Stimulated activated CD4-positive, alpha-beta T cell treated with anti-CD3 and anti-CD28 coated beads, Interleukin-12 subunit alpha, Interleukin-12 subunit beta, amount 100 ng/mL, for 4 hours (primary cell): ENCODE data around the gene ADH4.
"Not testable (repeated sequence)": the region's sequence is repeated elsewhere in the genome, so short reads cannot be mapped to it uniquely, and the experiment has no call there.

Experiments used
- DNase-seq: peaks from one replicate; pipeline ENCODE4 v3.0.0-alpha.2; 2020

Gene ADH4

DNA sequence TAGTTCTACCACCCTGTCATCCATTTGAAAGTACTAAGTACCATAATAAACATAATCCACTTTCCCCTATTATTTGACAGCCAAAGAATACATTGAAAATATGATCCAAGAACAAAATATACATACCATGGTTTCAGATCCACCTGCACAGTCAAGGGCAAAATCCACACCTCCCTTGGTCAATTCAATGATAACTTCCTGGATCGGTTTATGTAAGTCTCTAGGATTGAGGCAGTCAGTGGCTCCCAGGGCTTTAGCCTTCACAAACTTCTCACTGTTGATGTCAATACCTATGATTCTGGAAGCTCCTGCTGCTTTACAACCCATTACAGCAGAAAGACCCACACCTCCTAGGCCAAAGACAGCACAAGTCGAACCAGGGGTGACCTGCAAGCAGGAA is 12.7 kb downstream of the ADH4 start:
- DNase-seq: no peak

DNA sequence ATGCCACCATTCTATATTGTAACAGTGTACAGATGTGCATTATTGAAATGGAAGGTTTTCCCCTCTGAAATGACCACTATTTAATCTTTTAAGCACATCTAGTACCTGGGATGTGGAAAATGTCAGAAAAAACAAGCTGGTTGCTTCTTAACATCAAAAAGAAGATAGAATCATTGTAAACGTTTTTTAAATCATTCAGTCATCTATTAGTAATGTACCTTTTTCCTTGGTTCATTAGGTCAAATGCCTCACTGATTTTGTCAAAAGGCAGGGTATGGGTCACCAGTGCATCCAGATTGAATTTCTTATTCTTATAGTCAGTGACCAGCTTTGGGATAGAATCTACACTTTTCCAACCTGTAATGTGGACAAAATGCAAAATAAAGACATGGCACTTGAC is 17.7 kb downstream of the ADH4 start:
- no peak for DNase-seq

DNA sequence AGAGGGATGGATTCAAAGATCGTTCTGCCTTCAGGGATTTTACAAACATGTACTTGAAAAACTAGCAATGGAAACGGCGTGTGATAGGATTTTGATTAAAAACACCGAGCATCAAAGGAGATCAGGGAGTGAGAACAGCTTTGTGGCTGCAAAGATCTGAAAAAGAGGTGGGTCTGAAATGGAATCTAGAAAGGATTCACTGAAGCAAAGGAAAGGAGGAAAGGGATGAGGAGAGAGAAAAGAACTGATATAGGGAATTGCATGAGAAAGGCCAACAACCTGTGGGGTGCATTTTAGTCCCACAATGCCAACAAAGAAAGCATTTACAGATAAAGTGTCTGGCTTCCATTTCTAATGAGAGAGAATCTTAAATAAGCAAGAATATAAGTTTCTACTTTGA is 23.1 kb downstream of the ADH4 start:
- DNase-seq: no peak

DNA sequence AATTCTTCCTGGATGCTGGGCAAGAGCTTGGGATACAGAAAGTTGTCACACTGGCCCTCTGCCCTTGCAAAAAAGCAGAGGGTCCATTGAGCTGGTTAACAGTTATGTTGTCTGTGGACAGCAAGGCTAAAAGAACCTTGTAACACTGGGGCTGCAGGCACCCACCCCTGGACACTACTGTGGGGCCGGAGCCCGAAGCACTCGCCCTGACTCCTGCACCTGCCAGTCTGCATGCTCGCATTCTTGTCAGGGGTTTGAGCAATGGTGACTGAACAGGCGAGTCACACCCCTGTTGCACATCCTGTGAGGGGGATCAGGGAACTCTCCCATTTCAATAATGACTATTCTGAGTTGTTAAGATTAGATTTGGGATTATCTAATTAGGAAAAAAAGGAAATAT is 23.6 kb downstream of the ADH4 start:
- no peak for DNase-seq

DNA sequence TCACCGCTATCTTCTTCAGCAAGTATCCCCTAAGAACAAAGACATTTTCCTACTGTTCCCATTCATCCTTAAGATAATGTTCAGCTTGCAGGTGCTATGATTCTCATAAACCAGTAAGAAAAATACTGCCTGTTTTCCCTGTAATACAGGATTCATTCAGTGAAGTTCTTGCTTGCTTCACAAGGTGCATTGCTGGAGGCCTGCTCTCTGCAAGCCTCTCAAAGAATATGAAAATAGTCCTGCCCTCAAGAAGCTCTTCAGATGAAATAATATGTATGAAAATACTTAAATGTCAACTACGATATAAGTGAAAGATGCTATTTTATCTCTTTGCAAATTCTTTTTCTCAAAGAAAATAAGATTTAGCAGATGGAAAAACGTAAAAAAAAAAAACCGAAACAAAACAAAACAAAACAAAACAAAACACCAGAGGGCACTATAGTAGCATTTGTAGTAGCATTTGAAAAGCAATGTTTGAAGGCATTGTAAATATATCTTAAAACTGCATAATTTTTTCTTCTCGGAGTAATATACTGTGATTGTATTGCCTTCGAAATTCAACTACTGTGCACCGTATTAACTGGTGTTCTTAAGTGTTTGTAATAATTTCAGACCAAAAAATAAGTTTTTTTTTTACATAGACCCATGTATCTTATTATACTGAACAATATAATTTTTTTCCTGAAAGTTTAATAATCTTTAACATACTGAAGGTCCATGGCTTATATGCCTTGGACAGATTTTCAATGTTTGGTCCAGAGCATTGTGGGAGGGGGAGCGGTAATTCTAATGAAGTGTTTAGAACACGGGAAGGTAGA is 26.0 kb downstream of the ADH4 start:
- no peak for DNase-seq

DNA sequence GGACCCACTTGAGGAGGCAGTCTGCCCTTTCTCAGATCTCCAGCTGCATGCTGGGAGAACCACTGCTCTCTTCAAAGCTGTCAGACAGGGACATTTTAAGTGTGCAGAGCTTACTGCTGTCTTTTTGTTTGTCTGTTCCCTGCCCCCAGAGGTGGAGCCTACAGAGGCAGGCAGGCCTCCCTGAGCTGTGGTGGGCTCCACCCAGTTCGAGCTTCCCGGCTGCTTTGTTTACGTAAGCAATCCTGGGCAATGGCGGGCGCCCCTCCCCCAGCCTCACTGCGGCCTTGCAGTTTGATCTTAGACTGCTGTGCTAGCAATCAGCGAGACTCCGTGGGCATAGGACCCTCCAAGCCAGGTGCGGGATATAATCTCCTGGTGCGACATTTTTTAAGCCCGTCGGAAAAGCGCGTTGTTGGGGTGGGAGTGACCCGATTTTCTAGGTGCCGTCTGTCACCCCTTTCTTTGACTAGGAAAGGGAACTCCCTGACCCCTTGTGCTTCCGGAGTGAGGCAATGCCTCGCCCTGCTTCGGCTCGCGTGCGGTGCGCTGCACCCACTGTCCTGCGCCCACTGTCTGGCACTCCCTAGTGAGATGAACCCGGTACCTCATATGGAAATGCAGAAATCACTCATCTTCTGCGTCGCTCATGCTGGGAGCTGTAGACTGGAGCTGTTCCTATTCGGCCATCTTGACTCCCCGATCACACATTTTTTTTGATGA is 26.8 kb downstream of the ADH4 start:
- DNase-seq: not testable (repeated sequence)

DNA sequence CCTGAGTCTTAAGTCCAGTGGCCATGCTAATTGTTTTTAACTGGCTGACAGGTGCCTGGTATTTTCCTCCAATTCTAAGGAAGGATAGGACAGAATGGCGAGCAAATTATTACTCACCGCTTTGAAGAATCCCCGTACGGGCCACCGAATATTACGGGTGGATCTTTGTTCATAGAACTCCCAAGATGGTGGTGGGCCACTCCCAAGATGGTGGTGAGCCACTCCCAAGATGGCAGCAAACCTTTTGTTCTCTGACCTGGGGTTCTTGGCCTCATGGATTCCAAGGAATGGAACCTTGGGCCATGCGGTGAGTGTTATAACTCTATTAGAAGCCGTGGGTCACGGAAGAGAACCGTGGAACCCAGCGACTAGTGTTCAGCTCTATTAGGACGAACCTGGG is 34.8 kb downstream of the ADH4 start:
- not testable (repeated sequence) for DNase-seq

DNA sequence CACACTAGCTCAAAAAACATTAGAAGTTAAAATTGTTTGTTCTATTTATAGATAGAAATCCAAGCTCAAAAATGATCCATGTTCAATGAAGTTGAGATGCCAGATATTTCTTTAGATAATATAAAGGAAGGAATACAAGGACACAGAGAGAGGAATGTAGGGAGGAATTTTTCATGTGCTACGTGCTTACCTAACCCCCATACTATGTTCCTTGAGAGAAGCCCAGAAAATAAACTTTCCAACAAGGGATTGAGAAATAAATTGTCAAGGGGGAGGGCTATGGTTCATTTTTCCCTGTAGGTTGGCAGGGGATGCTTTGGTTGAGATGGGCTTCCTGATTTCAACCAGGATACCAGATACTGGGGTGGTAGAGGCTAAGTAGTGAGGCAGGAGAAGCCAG is 39.9 kb downstream of the ADH4 start:
- DNase-seq: no peak

DNA sequence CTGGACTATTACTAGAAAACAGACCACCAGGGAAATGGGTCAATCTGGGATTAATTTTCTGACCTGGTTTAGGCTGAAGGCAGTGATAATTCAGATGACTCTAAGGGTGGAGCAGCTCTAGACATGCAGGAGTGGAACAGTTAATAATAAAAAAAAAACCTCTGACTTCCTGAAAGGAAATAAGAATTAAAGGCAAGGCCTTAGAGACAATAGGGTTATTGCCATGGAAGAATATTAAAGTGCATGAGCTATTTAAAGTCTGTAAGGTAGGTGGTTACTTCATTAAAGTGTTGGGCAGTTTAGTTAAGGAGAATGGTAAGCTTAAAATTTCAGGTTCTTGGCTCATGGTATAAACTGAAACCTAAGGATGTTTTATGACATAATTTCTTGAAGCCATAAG is 40.9 kb downstream of the ADH4 start:
- DNase-seq: no peak

DNA sequence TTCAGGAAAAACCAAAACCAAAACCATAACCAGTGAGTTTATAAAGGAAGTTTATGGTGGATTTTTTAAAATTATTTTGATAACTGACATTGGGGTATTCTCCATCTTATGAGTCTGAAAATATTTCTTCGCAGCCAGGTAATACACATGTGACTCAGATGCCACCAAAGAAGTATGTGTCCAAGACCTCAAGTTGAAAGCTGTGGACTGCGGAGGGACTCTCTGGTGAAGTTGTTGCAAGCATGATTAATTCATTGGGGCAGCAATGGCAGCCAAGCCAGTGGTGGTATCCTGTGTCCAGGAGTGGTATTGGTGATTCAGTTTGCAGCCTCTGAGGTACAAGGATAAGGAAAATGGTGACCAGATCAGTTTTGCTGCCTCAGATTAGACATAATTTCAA is 41.5 kb downstream of the ADH4 start:
- DNase-seq: no peak

DNA sequence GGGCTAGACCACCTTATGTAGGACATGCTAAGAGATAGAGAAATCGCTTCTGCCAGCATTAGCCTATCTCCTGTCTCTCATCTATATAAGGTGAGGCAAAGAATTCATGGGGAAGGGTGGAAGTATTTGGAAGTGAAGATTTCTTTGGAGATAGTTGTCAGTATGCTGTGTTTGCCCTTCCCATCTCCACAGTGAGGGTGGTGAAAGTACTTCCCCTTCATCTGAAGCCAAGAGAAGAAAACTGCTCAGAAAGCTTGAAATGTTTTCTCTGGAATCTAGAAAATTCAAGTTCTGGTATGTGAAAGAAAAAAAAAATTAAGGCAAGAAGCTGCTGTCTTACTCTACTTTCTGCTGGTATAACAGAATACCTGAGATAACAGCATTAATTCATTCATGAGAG is 43.2 kb downstream of the ADH4 start:
- no peak for DNase-seq

DNA sequence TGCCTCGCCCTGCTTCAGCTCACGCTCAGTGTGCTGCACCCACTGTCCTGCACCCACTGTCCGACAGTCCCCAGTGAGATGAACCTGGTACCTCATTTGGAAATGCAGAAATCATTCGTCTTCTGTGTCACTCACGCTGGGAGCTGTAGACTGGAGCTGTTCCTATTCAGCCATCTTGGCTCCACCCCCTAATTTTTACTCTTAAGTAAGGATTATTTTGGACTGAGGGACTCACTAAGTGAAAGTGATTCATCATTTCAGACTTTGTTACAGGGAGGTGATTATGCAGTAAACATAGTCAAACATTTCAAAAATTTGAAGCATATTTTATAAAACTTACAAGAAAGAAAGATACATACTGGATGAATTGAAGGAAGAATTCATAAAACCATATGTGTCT is 44.3 kb downstream of the ADH4 start:
- DNase-seq: not testable (repeated sequence)

DNA sequence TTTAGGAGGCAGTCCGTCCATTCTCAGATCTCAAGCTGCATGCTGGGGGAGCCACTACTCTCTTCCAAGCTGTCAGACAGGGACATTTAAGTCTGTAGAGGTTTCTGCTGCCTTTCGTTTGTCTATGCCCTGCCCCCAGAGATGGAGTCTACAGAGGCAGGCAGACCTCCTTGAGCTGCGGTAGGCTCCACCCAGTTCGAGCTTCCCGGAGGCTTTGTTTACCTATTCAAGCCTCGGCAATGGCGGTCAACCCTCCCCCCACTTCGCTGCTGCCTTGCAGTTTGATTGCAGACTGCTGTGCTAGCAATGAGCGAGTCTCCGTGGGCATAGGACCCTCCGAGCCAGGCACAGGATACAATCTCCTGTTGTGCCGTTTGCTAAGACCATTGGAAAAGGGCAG is 44.8 kb downstream of the ADH4 start:
- DNase-seq: no peak

DNA sequence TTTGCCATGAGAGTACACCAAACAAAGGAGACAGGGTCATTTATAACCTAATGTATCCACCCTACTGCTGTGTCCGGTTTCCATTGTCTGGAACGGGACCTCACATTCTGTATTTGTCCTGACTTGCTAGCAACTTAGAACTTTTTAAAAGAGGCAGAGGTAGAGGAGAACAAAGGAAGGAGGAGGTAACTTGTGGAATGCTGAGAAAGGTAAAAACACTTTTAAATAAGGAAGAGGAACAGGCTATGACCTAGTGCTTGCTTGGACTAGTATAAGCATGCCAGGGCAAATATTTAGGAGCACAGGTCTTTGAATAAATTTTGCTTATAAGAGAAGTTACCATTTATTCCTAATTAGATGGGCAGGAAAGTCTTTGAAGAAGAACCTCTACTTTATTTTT is 52.3 kb downstream of the ADH4 start:
- DNase-seq: not testable (repeated sequence)

DNA sequence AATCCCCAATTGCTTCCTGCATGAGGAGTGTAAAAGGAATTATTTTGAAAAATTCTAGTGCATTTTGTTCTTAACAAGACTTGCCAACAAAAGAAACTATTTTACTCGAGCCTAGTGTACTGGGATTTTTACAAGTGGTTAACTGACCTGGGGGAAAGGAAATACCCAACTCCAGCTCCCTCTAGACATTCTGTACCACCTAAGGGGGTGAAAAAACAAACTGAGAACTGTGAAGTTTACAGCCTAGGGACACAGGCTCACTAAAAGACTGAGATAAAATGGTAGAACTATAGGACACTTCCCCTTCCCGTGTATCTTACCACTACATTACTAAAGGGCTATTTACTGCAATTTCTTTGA is 52.9 kb downstream of the ADH4 start:
- no peak for DNase-seq

DNA sequence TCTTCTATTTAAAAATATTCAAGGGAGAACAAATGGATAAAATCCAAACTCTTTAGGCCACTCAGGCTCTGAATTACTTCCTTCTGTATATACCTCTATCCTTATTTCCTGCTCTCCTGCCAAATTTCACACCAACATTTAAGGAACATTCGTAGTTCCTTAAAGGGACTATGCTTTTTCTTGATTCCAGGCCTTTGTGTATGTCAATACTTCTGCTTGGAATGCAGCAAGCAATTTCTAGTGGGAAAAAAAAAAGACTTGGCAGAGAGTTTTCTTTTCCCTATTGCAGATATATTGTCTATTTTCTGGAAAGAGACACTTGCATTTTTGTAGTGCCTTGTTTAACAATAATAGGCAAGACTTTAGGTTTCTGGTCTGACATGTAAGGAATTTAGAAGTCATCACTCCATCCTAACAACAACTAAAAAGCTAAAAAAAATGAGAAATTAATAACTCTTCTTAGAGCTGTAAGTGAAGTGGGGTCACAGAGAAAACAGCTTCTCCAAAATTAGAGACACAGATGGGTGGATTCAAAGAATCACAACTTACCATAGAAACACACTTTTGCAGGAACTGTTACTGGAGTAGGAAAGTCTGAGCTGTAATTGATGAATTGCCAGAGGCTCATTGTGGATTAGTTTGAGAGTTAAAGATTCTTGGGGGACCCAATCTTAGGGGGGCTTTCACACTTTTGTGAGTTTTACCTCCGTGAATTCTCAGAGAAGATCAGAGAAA is 53.4 kb downstream of the ADH4 start:
- DNase-seq: no peak

DNA sequence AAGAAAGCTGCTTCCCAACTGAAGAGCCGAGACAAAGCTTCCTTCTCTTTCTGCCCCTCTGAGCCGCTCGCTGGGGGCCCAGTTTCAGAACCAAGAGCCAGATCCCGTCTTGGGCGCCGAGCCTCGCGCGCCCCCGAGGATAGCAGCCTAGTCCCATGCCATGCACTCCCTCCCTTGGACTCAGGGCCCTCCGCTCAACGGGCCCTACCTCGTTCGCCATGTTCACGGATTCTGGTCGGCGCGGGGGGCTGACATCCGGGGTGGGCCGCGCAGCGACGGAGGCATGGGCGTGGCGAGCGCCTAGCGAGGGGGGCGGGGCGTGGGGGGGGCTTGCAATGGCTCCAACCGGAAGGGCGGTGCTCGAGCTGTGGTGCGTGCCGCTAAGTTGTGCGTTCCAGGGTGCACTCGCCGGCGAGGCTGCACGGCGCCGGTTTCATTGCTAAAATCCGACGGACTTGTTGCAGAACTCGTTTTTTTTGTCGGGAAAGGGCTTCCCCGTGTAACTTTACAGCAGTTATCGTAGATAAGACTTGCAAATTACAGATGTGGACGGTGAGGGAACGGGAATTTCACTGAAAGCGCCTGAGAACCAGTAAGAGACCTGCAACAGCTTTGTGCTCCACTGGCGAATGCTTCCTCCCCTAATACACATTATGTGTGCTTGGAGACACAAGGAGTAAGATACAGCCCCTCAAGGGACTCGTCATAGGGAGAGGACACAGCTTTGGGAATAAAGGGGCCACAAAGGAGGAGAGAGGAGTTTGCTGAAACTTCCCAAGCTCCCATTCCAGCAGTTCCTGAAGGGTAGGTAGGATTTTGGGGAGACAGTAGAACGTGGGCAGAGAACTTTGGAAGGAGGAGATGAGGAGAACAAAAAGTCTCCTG is 55.4 kb downstream of the ADH4 start, which contains the start of gene ADH5:
Gene ADH5, minus strand, starts transcription at position 308 of the 885 bp plus-strand sequence. Its CDS starts 88 bp downstream, at position 220.
- DNase-seq: peak; percentile 91

DNA sequence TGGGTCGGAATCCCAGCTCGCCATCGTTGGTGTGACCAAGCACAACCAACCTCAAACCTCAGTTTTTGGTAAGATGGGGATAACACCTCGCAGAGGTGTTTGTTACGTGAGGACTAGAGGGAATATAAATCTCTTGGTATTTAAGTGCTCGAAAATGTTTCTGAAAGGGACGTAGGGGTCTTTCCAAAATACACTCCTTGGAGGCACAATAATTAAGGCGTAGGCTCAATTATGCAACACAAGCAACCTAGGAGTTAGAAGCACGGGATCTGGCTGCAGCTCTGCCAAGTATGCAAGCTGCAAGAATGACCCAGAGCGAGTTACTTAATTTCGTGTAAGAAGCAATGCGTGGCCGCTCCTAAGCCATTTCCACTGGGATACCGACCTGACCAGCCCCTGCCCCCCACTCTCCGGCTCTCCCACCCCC is 56.1 kb downstream of the ADH4 start:
- DNase-seq: no peak

DNA sequence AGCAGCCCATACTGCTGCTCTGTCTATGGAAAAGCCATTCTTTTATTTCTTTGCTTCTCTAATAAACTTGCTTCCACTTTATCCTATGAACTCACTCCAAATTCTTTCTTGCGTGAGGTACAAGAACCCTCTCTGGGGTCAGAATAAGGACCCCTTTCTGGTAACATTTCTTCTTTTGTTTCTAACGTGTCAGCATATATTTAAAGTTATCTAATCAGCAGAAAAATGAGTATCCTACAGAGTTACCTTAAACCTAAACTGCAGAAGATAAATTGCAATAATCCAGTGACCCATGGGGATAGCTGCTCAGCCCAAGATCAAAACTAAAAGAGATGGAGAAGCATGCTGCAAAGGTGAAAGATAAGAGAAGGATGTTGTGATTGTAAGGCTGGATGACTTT is 59.5 kb downstream of the ADH4 start:
- no peak for DNase-seq

DNA sequence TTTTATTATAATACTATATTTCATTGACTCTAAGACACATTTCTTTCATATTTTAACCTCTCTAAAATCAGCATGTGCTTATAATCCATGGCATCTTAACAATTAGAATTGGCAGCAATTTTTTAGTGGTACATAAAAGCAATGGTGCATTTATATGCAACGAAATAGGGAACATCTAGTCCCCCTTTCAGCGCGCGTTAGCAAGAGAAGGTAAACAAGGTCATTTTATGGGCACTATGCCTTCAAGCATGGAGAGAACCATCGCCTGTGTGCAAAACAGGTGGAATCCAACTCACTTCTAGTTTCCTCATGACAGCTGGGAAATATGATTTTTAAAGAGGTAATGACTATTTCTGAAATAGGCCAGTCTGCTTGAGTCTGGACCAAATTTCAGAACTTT is 61.9 kb downstream of the ADH4 start:
- no peak for DNase-seq

DNA sequence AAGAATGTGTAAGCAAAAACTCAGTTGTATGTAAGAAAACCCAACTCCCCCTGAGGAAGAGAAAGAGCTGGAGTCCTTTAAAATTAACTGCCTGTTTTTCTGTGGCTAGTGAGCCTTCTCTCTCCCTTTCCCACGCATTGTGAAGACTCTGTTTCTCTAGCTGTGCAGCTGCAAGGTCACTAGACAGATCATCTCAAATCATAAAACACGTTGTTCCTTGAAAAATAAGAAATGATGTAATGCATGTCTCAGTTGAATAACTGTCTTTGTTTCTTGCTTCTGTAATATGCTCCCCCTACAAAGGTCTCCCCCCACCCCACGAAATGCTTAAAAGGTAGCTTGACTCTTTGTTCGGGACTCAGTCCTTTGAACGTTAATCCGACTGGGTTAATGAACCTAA is 63.2 kb downstream of the ADH4 start:
- not testable (repeated sequence) for DNase-seq

DNA sequence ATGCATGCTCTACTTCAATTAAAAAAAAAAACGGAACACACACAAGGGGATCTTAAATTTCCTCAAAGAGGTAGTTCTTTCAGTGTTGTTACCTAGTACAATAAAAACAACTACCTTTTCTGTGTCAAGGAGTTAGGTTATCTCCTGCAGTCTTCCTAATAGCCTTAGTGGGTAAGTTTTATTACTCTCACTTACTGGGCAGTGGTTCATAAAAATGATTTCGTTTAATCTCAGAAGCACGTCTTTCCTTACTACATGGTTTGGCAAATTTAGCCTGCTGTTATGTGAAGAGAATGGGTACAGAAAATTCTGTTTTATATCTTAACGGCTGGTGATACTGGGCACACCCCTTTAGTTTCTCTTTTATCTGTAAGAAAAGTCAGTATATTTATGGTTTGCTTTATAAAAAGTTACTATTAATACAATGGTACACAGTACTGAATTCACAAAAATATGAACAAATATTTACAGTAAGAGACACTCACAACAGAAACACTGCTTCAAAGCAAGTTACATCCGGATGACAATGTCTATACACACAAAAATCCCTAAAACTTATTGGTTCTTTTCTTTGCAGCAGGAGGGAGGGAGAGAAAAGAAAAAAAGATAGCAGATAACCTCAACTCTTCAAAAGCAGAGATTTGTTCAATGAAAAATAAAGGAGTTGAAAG is 64.3 kb downstream of the ADH4 start:
- no peak for DNase-seq
